ENCODE results near the gene DMD.
A peak's percentile ranks its signal among the peaks of the same experiment; 100 is the strongest.

Gene DMD

GRCh38 chrX:31316340-31316991 is 1894.9 kb downstream of the DMD start:
- DNase-seq = no peak

GRCh38 chrX:31314921-31315320 is 1896.4 kb downstream of the DMD start:
- no peak for DNase-seq

- no peak for DNase-seq
Observed at GRCh38 chrX:31307952-31308351, 1903.4 kb downstream of the DMD start.

- DNase-seq = no peak
Observed at GRCh38 chrX:31302573-31303075, 1908.7 kb downstream of the DMD start.

GRCh38 chrX:31301941-31302340 is 1909.4 kb downstream of the DMD start:
- DNase-seq = no peak

GRCh38 chrX:31301203-31301602 is 1910.1 kb downstream of the DMD start:
- no peak for DNase-seq

- DNase-seq = no peak
Observed at GRCh38 chrX:31298916-31299315, 1912.4 kb downstream of the DMD start.

- DNase-seq = no peak
Observed at GRCh38 chrX:31297881-31298280, 1913.5 kb downstream of the DMD start.

GRCh38 chrX:31294475-31294874 is 1916.9 kb downstream of the DMD start:
- DNase-seq = no peak

GRCh38 chrX:31293409-31293808 is 1917.9 kb downstream of the DMD start:
- no peak for DNase-seq

GRCh38 chrX:31291131-31291530 is 1920.2 kb downstream of the DMD start:
- DNase-seq = no peak

- DNase-seq = no peak
Observed at GRCh38 chrX:31287861-31288260, 1923.5 kb downstream of the DMD start.

- DNase-seq = no peak
Observed at GRCh38 chrX:31280580-31280979, 1930.8 kb downstream of the DMD start.

GRCh38 chrX:31279359-31279758 is 1932.0 kb downstream of the DMD start:
- DNase-seq = no peak

GRCh38 chrX:31272472-31272775 is 1938.9 kb downstream of the DMD start:
- no peak for DNase-seq

GRCh38 chrX:31271615-31272471 is 1939.5 kb downstream of the DMD start:
- DNase-seq = no peak

GRCh38 chrX:31269914-31270313 is 1941.4 kb downstream of the DMD start:
- no peak for DNase-seq

GRCh38 chrX:31268359-31268758 is 1943.0 kb downstream of the DMD start:
- DNase-seq = peak in 1 of 56 donors; percentile 0

- DNase-seq = peak in 36 of 56 donors; percentile 1 to 59 (median 10)
Observed at GRCh38 chrX:31266203-31267076, 1944.9 kb downstream of the DMD start.

GRCh38 chrX:31265383-31265782 is 1946.0 kb downstream of the DMD start:
- DNase-seq = no peak

GRCh38 chrX:31260351-31260750 is 1951.0 kb downstream of the DMD start:
- no peak for DNase-seq

GRCh38 chrX:31258166-31258565 is 1953.2 kb downstream of the DMD start:
- no peak for DNase-seq

Measured in amygdala (tissue), 56 donors.